CD4-positive, CD25-positive, alpha-beta regulatory T cell (primary cell): ENCODE results near the gene RBMY1A1. TPM values are rescaled to one million over a fixed set of nuclear protein-coding genes. Genes with fewer than 3 reads are reported as not detected.

Source experiments
- polyA plus RNA-seq, 4 donors: library from polyadenylated mRNA; unstranded; fragments of 300-500 nt; fragmentation: Illumina TruSeq; gene quantifications; one replicate each; pipeline ENCODE4 v1.2.3, GENCODE V29; 2021
- total RNA-seq: library from RNA; stranded (reverse); gene quantifications from one replicate; pipeline ENCODE4 v1.2.3, GENCODE V29; 2022

Gene RBMY1A1
- total and polyA plus RNA-seq, 5 donors from 2014 or later, result not detected

Other genes with a start within 250 kb of the RBMY1A1 start
- gene RBMY1B, start 23.5 kb upstream of the RBMY1A1 start, total RNA-seq, result not detected
- not detected for gene RBMY1B, start 23.5 kb upstream of the RBMY1A1 start, polyA plus RNA-seq